OCI-LY1 (cell line): Measurements from ENCODE around the gene ADSL.
A peak's percentile ranks its signal among the peaks of the same experiment; 100 is the strongest.

Experiments
- H2AFZ ChIP-seq: fragments of 200-600 bp; sonication (generic), shearing (Covaris generic); 2 replicates; pipeline ENCODE4 v1.6.0; 2014; ENCODE audit warnings: antibody characterized with exemption, mild to moderate bottlenecking, low read length
- H3F3A ChIP-seq: fragments of 200-600 bp; sonication (generic), shearing (Covaris generic); 2 replicates; pipeline ENCODE4 v1.6.0; 2014; ENCODE audit warnings: mild to moderate bottlenecking, antibody characterized with exemption, low read length, moderate library complexity; ENCODE audit not compliant: insufficient read depth
- H3K27ac ChIP-seq: fragments of 200-600 bp; sonication (generic); 2 replicates; pipeline ENCODE4 v1.5.1; 2014; ENCODE audit warnings: low read length, mixed run types, mild to moderate bottlenecking, low read depth; ENCODE audit not compliant: poor library complexity, severe bottlenecking
- H3K27me3 ChIP-seq: fragments of 200-600 bp; sonication (generic); 2 replicates; pipeline ENCODE4 v1.6.0; 2014; ENCODE audit warnings: antibody characterized with exemption, mild to moderate bottlenecking, low read length, moderate library complexity; ENCODE audit not compliant: insufficient read depth
- H3K36me3 ChIP-seq: fragments of 200-600 bp; sonication (generic); 2 replicates; pipeline ENCODE4 v1.6.1; 2014; ENCODE audit warnings: mild to moderate bottlenecking, antibody characterized with exemption, low read length, moderate library complexity, mixed read lengths; ENCODE audit not compliant: insufficient read depth
- H3K4me1 ChIP-seq: fragments of 200-600 bp; sonication (generic); 2 replicates; pipeline ENCODE4 v1.5.1; 2014; ENCODE audit warnings: mild to moderate bottlenecking, low read length, moderate library complexity; ENCODE audit not compliant: insufficient read depth, severe bottlenecking
- H3K4me2 ChIP-seq: fragments of 200-600 bp; sonication (generic), shearing (Covaris generic); 2 replicates; pipeline ENCODE4 v1.6.1; 2014; ENCODE audit warnings: low read length
- H3K4me3 ChIP-seq: fragments of 200-600 bp; sonication (generic); 2 replicates; pipeline ENCODE4 v1.5.1; 2014; ENCODE audit warnings: low read length, low read depth, mild to moderate bottlenecking, mixed read lengths; ENCODE audit not compliant: poor library complexity, severe bottlenecking
- H3K79me2 ChIP-seq: fragments of 200-600 bp; shearing (Covaris generic); 2 replicates; pipeline ENCODE4 v1.6.1; 2016; ENCODE audit warnings: mixed run types, low read length, mixed read lengths; ENCODE audit not compliant: insufficient read depth
- H3K9ac ChIP-seq: fragments of 200-600 bp; sonication (generic), shearing (Covaris generic); 2 replicates; pipeline ENCODE4 v1.6.1; 2014; ENCODE audit warnings: mild to moderate bottlenecking, low read length, mixed read lengths
- H3K9me2 ChIP-seq: fragments of 200-600 bp; sonication (generic), shearing (Covaris generic); 2 replicates; pipeline ENCODE4 v1.6.1; 2014; ENCODE audit warnings: low read depth, mild to moderate bottlenecking, low read length, mixed read lengths
- H3K9me3 ChIP-seq: fragments of 200-600 bp; shearing (Covaris generic); 2 replicates; pipeline ENCODE4 v1.6.1; 2014; ENCODE audit warnings: low read length, mixed read lengths
- H4K20me1 ChIP-seq: fragments of 200-600 bp; sonication (generic), shearing (Covaris generic); 2 replicates; pipeline ENCODE4 v1.6.0; 2016; ENCODE audit warnings: mild to moderate bottlenecking, low read length; ENCODE audit not compliant: insufficient read depth
- CTCF ChIP-seq: fragments of 200-600 bp; sonication (generic), shearing (Covaris generic); IDR thresholded peaks from 2 replicates; pipeline ENCODE4 v1.5.1; 2017; ENCODE audit warnings: mild to moderate bottlenecking, antibody characterized with exemption, low read length, moderate library complexity, mixed read lengths
- EZH2 ChIP-seq: fragments of 200-600 bp; sonication (generic), shearing (Covaris generic); IDR thresholded peaks from 2 replicates; pipeline ENCODE4 v1.8.0; 2017; ENCODE audit warnings: borderline replicate concordance, mixed run types, mild to moderate bottlenecking, antibody characterized with exemption, low read length, moderate library complexity, mixed read lengths

ADSL gene

DNA sequence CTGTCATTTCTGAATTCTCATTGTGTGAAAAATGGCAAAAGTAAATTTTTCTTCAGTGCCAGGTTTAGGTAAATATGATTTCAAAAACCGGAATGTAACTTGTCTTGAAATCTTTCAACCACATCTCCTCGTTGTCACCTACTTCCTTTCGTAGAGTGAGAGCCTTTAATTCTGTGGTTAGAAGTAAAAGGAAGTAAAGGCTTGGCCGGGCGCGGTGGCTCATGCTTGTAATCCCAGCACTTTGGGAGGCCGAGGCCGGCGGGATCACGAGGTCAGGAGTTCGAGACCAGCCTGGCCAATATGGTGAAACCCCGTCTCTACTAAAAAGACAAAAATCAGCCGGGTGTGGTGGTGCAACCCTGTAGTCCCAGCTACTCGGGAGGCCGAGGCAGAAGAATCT, 53.9 kb downstream of the ADSL start:
- H3K27ac ChIP-seq, result peak overlapping the region; percentile 96
- peaks cover 52% of the 10 kb centered on the region for H3K4me1 ChIP-seq

GRCh38 chr22:40401532-40401931, 55.2 kb downstream of the ADSL start:
- Histone ChIP-seq H4K20me1 (no peaks in the 10 kb centered on the region), H3K4me2 (no peak overlapping the region), H3K79me2 (no peaks in the 10 kb centered on the region), H3K4me3 (no peak overlapping the region), H3K27ac (peak overlapping the region; percentile 96), H3F3A (peaks cover 10% of the 10 kb centered on the region; the same call in 1 of the 2 replicates), H3K9me2 (no peaks in the 10 kb centered on the region), H3K9ac (no peak overlapping the region), H3K9me3 (no peaks in the 10 kb centered on the region), H3K4me1 (peaks cover 47% of the 10 kb centered on the region), H3K36me3 (peaks cover 60% of the 10 kb centered on the region), H2AFZ (no peak overlapping the region), H3K27me3 (no peaks in the 10 kb centered on the region)
- TF ChIP-seq CTCF (no peak), EZH2 (no peak)

More for the DNA sequence above, 53.9 kb downstream of the ADSL start:
- no peaks in the 10 kb centered on the region for H3K79me2 ChIP-seq
- peak overlapping the region; percentile 38 for H3K4me2 ChIP-seq
- H3K9ac ChIP-seq, result peak overlapping the region; percentile 49; the same call in 1 of the 2 replicates
- no peak overlapping the region for H2AFZ ChIP-seq
- peaks cover 53% of the 10 kb centered on the region for H3K36me3 ChIP-seq
- H3F3A ChIP-seq, result peaks cover 10% of the 10 kb centered on the region; the same call in 1 of the 2 replicates
- H3K9me3 ChIP-seq, result no peaks in the 10 kb centered on the region
- H3K4me3 ChIP-seq, result peak overlapping the region; percentile 13
- TF ChIP-seq EZH2 (no peak), CTCF (no peak)
- no peaks in the 10 kb centered on the region for H4K20me1 ChIP-seq
- H3K9me2 ChIP-seq, result no peaks in the 10 kb centered on the region
- no peaks in the 10 kb centered on the region for H3K27me3 ChIP-seq

DNA sequence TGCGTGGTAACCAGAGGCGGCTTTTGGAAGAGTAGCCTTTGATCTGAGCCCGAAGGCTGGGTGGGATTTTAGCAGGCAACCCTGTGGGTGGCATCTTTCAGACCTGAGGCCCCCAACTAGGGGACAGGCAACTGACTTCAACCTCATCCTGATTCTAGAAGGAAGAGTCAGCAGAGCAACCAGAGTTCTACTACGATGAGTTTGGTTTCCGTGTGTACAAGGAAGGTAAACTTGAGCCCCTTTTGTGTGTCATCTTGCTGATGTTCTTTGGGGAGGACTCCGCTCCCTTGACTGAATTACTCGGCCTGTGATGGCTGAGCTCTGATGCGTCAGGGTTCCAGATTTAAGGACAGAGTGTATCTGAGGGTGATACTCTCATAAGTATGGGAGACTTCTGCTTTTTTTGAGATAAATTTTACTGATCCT, 55.7 kb downstream of the ADSL start:
- Histone ChIP-seq H3K4me1 (peaks cover 47% of the 10 kb centered on the region), H3K4me3 (no peak overlapping the region), H3F3A (peaks cover 10% of the 10 kb centered on the region; the same call in 1 of the 2 replicates), H3K27me3 (no peaks in the 10 kb centered on the region), H3K9me3 (no peaks in the 10 kb centered on the region), H4K20me1 (no peaks in the 10 kb centered on the region), H3K36me3 (peaks cover 65% of the 10 kb centered on the region), H3K9me2 (no peaks in the 10 kb centered on the region), H3K79me2 (no peaks in the 10 kb centered on the region), H2AFZ (no peak overlapping the region), H3K27ac (peak overlapping the region; percentile 96), H3K9ac (no peak overlapping the region), H3K4me2 (no peak overlapping the region)
- TF ChIP-seq EZH2 (no peak), CTCF (no peak)
